Chondrocyte (in vitro differentiated cells): ENCODE results near the gene NDUFB10. TPM values are rescaled to one million over a fixed set of nuclear protein-coding genes. Genes with fewer than 3 reads are reported as not detected.

Experiments used
- DNase-seq: peaks from one replicate; pipeline ENCODE4 v3.0.0; 2021; ENCODE audit warnings: mixed read lengths, low spot score
- H3K27ac Mint-ChIP-seq: one replicate; pipeline ENCODE4 v1.8.0; 2021; ENCODE audit warnings: mild to moderate bottlenecking, moderate library complexity, mixed read lengths; ENCODE audit not compliant: unreplicated experiment
- H3K27me3 Mint-ChIP-seq: 2 replicates; pipeline ENCODE4 v1.8.0; 2021; ENCODE audit warnings: low read depth, mixed read lengths
- H3K36me3 Mint-ChIP-seq: 2 replicates; pipeline ENCODE4 v1.8.0; 2021; ENCODE audit warnings: low read depth, mixed read lengths
- H3K4me1 Mint-ChIP-seq: 2 replicates; pipeline ENCODE4 v1.8.0; 2021; ENCODE audit warnings: low read depth, mild to moderate bottlenecking, mixed read lengths
- H3K4me3 Mint-ChIP-seq: one replicate; pipeline ENCODE4 v1.8.0; 2021; ENCODE audit warnings: mild to moderate bottlenecking, moderate library complexity, mixed read lengths; ENCODE audit not compliant: unreplicated experiment
- H3K9me3 Mint-ChIP-seq: 2 replicates; pipeline ENCODE4 v1.8.0; 2021; ENCODE audit warnings: low read depth, mixed read lengths
- total RNA-seq: library from RNA; stranded (reverse); gene quantifications from 3 replicates; pipeline ENCODE4 v1.2.1, GENCODE V29; 2021
- TF ChIP-seq, protein P1 (sequence below): fragments of 200-600 bp; sonication (generic); IDR thresholded peaks from 2 replicates; pipeline ENCODE4 v1.5.0; 2021; ENCODE audit warnings: antibody characterized with exemption, mild to moderate bottlenecking, moderate library complexity

Gene NDUFB10
- total RNA-seq, 1 donor from 2014 or later = 97.9 TPM

DNA sequence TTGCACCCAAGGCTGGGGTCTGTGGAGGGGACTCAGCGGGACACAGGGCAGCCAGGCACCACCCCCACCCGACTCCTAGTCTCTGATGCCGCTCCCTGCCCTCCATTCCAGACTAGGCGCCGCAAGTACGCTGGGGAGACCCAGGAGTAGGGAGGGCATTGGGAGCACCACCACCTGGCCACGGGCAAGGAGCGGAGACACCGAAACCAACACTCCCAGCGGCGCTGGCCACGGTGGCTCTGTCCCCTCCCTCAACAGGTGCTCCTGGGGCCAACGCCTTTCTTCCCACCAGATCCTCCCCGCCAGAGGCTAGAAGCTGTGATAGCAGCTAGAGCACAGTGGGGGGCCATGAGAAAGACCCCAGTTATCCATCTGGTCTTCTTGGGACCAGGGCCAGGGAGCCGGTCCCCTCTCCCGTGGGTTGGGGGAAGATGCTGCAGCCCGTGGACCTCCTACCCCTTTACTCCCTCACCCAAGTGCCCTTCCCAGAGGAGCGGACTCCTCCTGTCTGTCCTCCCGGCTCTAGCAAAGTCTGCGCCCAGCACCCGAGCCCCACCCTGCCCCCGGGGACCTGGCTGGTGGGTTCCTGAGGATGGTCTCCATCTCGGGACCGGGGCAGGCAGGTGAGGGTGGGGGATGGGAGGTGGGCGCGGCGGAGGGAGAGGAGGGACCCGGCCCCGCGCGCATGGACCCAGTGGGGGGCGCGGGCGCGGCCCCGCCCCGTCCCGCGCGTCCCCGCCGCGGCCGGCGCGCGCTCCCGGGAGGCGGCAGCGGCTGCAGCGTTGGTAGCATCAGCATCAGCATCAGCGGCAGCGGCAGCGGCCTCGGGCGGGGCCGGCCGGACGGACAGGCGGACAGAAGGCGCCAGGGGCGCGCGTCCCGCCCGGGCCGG lies 30.1 kb downstream of the NDUFB10 start, which contains the start of gene SYNGR3:
TSS of gene SYNGR3 (plus strand) at position 762 of the 892 bp plus-strand sequence. CDS start 133 bp downstream, outside the sequence.
- Mint-ChIP-seq H3K4me1 (peaks cover 14% of the 10 kb centered on the region), H3K4me3 (peak within 1 kb of the TSS; percentile 16), H3K27me3 (peaks cover 14% of the 10 kb centered on the region), H3K36me3 (peaks cover 2% of the 10 kb centered on the region), H3K9me3 (no peaks in the 10 kb centered on the region), H3K27ac (no peak within 1 kb of the TSS)
- DNase-seq = no peak
- TF ChIP-seq, protein P1, sequence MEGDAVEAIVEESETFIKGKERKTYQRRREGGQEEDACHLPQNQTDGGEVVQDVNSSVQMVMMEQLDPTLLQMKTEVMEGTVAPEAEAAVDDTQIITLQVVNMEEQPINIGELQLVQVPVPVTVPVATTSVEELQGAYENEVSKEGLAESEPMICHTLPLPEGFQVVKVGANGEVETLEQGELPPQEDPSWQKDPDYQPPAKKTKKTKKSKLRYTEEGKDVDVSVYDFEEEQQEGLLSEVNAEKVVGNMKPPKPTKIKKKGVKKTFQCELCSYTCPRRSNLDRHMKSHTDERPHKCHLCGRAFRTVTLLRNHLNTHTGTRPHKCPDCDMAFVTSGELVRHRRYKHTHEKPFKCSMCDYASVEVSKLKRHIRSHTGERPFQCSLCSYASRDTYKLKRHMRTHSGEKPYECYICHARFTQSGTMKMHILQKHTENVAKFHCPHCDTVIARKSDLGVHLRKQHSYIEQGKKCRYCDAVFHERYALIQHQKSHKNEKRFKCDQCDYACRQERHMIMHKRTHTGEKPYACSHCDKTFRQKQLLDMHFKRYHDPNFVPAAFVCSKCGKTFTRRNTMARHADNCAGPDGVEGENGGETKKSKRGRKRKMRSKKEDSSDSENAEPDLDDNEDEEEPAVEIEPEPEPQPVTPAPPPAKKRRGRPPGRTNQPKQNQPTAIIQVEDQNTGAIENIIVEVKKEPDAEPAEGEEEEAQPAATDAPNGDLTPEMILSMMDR = no peak

GRCh38 chr16:1990101-1990350 lies 30.7 kb downstream of the NDUFB10 start:
- no peak for DNase-seq
- no peak overlapping the region for H3K4me3 Mint-ChIP-seq
- H3K27me3 Mint-ChIP-seq = peaks cover 14% of the 10 kb centered on the region
- TF ChIP-seq, protein P1 = no peak
- H3K9me3 Mint-ChIP-seq = no peaks in the 10 kb centered on the region
- no peak overlapping the region for H3K27ac Mint-ChIP-seq
- H3K36me3 Mint-ChIP-seq = peaks cover 2% of the 10 kb centered on the region
- peaks cover 9% of the 10 kb centered on the region for H3K4me1 Mint-ChIP-seq

DNA sequence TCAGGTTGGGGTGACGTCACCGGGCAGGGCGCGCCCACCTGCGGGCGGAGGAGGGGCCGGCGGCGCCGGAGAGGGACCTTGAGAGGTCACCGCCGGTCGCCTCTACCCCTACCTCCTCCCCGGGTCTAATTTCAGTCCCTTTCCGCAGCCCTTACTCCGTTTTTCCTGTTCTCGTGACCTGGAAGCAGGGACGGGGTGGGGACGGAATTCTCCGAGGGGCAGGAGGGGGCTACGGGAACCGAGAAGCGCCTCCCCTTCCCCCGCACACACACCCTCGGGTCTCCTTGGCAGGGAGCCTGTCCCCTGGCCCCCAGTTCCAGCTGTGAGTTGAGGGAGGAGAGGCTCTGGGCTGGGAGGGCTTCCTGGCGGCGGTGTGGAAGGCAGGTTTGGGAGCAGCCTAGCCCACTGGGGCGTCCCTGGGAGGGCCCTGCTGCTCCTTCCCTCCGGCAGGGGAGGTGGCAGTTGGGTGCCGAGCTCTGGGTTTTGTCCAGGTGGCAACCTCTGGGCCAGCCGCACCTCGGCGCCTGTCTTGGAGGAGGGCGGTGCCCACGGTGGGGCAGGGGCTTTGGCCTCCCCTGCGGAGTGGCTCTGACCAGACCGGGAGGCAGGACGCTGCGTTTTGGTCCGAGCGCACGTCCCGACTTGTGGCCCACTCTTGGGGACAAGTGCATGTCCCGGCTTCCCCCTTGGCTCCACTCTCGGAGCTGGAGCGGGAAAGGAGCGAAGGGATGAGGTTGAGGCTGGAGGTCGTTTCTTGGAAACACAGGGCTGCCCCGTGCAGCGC lies 31.2 kb downstream of the NDUFB10 start:
- Mint-ChIP-seq H3K9me3 (no peaks in the 10 kb centered on the region), H3K27me3 (peaks cover 14% of the 10 kb centered on the region), H3K4me1 (peaks cover 5% of the 10 kb centered on the region), H3K36me3 (peaks cover 4% of the 10 kb centered on the region), H3K27ac (no peak overlapping the region), H3K4me3 (peak overlapping the region; percentile 6)
- TF ChIP-seq, protein P1 = no peak
- no peak for DNase-seq

GRCh38 chr16:1991135-1991551 lies 31.8 kb downstream of the NDUFB10 start:
- H3K27ac Mint-ChIP-seq = no peak overlapping the region
- no peak overlapping the region for H3K4me3 Mint-ChIP-seq
- peaks cover 14% of the 10 kb centered on the region for H3K27me3 Mint-ChIP-seq
- peaks cover 5% of the 10 kb centered on the region for H3K4me1 Mint-ChIP-seq
- no peaks in the 10 kb centered on the region for H3K9me3 Mint-ChIP-seq
- peaks cover 4% of the 10 kb centered on the region for H3K36me3 Mint-ChIP-seq
- no peak for DNase-seq
- TF ChIP-seq, protein P1 = no peak

DNA sequence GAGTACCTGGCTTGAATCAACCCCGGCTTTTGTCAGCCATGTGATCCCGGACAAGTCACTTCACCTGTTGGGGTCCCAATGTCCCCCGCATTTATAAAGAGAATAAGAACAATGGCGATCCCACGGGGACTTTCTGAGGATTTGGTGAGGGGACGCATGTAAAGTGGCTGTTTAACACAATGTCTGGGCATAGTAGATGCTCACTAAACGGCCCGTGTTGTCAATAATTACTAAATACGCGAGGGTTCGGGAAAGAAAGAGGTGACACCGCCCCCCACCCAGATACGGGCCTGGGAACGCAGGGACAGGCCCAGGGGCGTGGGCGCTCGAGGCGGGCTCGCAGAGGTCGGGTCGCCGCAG lies 32.2 kb downstream of the NDUFB10 start:
- peaks cover 14% of the 10 kb centered on the region for H3K27me3 Mint-ChIP-seq
- no peaks in the 10 kb centered on the region for H3K9me3 Mint-ChIP-seq
- no peak overlapping the region for H3K27ac Mint-ChIP-seq
- H3K36me3 Mint-ChIP-seq = peaks cover 3% of the 10 kb centered on the region
- no peak overlapping the region for H3K4me3 Mint-ChIP-seq
- no peak for DNase-seq
- TF ChIP-seq, protein P1 = no peak
- H3K4me1 Mint-ChIP-seq = peaks cover 5% of the 10 kb centered on the region
